Psoas muscle (tissue), 8 donors: ENCODE measurements around the gene IER5L. TPM values are rescaled to one million over a fixed set of nuclear protein-coding genes. Genes with fewer than 3 reads are reported as not detected.

Source experiments
- ATAC-seq, 4 donors: fragments of 200-7000 bp; cut with Tn5 transposase; one replicate each; pipeline ENCODE4 v1.9.1; 2020; ENCODE audit warnings: moderate library complexity in 3 of 4, mild to moderate bottlenecking in 2 of 4
- DNase-seq, 2 donors: peaks; one replicate each; pipeline ENCODE4 v3.0.0-alpha.2; 2020
- H3K27ac ChIP-seq: fragments of 200-600 bp; one replicate; pipeline ENCODE4 v1.8.0; 2022
- H3K27me3 ChIP-seq, 3 donors: fragments of 200-600 bp in 1 of 3; one replicate each; pipeline versions ENCODE4 v1.6.1 to v1.8.0; 2013 to 2022; ENCODE audit warnings: low read length in 2 of 3, mild to moderate bottlenecking in 2 of 3, moderate library complexity in 1 of 3; ENCODE audit not compliant: insufficient read depth in 3 of 3
- H3K36me3 ChIP-seq, 2 donors: fragments of 200-600 bp in 1 of 2; one replicate each; pipeline versions ENCODE4 v1.6.1 to v1.8.0; 2013 to 2022; ENCODE audit warnings: low read depth in 1 of 2, mild to moderate bottlenecking in 1 of 2, moderate library complexity in 1 of 2; ENCODE audit not compliant: insufficient read depth in 1 of 2
- H3K4me1 ChIP-seq: fragments of 200-600 bp; one replicate; pipeline ENCODE4 v1.8.0; 2022
- H3K4me3 ChIP-seq: fragments of 200-600 bp; one replicate; pipeline ENCODE4 v1.8.0; 2022; ENCODE audit warnings: mild to moderate bottlenecking
- H3K9me3 ChIP-seq: fragments of 200-600 bp; one replicate; pipeline ENCODE4 v1.8.0; 2022
- CTCF ChIP-seq: fragments of 200-600 bp; IDR thresholded peaks from one replicate; pipeline ENCODE4 v1.8.0; 2022; ENCODE audit warnings: antibody characterized with exemption
- WGBS, 3 donors: extraction: QIAGEN DNeasy Blood & Tissue Kit; methylation state at CpG; one replicate each; pipeline versions ENCODE4 v1.1.6 to v1.1.7; 2013; 5-methylcytosine and 5-hydroxymethylcytosine counted together
- intact Hi-C, 2 donors: fragments of 100-400 bp; cut with DNase I; formaldehyde crosslinking; loops; one replicate each; pipeline versions ENCODE4 v1.11.0 to v1.14.2; 2022
- polyA plus RNA-seq, 3 donors: library from polyadenylated mRNA; stranded (reverse); fragments of 200-250 nt; gene quantifications; one replicate each; pipeline ENCODE4 v1.2.3, GENCODE V29; 2013
- total RNA-seq, 4 donors: library from RNA; stranded (reverse); fragmentation: NEBNext Ultra II Directional in 2 of 4; extraction: Animal tissue kit (Norgen Biotek cat#: 25700) in 2 of 4; gene quantifications; one replicate each; pipeline versions ENCODE4 v1.2.1 to v1.2.4, GENCODE V29; 2021 to 2023
- donor health status: healthy with polysubstance abuse.
- donor health status: DM: no; HTN: no; CAD: no; lungs with moderate emphysema.
- donor health status: Bipolar disorder and iron deficiency.
- donor health status: healthy.
- donor health status: DM: yes; HTN: yes; CAD: no.
- donor health status: DM: no; HTN: no; CAD: no.
- donor health status: DM: no; HTN: no; CAD: no.
- donor health status: DM: yes; HTN: yes; CAD: no.

The IER5L gene
- total and polyA plus RNA-seq, 7 donors: 1.4 to 8.3 (median 3.0) TPM

- H3K36me3 ChIP-seq: no peaks in the 10 kb centered on the region
- H3K4me3 ChIP-seq: peak overlapping the region; percentile 89
- no peak for TF ChIP-seq CTCF
- intact Hi-C loops: no loop called here
- DNase-seq (peak; percentile 89 to 94), ATAC-seq (peak; percentile 93 to 98 (median 96))
- no peaks in the 10 kb centered on the region for H3K9me3 ChIP-seq
- WGBS, 3 donors: 5 to 11% (median 5%) methylated on average over 42 to 57 of the region's 57 CpGs
- H3K27me3 ChIP-seq: peaks cover 0 to 4% (median 0%) of the 10 kb centered on the region in 3 donors
- peak overlapping the region; percentile 97 for H3K27ac ChIP-seq
- H3K4me1 ChIP-seq: no peaks in the 10 kb centered on the region
These were observed 24.8 kb upstream of the IER5L start for GRCh38 chr9:129202613-129203555.

GRCh38 chr9:129201866-129202265 lies 23.8 kb upstream of the IER5L start:
- DNase-seq (no peak), ATAC-seq (no peak)
- Histone ChIP-seq H3K36me3 (no peaks in the 10 kb centered on the region), H3K9me3 (no peaks in the 10 kb centered on the region), H3K27ac (no peak overlapping the region), H3K4me3 (no peak overlapping the region), H3K27me3 (peaks cover 0 to 13% (median 0%) of the 10 kb centered on the region in 3 donors), H3K4me1 (no peaks in the 10 kb centered on the region)
- 64 to 70% (median 67%) methylated on average over 9 of the region's 9 CpGs for WGBS, 3 donors
- intact Hi-C loops: no loop called here
- TF ChIP-seq CTCF: no peak

- DNase-seq (no peak), ATAC-seq (no peak)
- TF ChIP-seq CTCF: no peak
- Histone ChIP-seq H3K9me3 (no peaks in the 10 kb centered on the region), H3K4me1 (no peaks in the 10 kb centered on the region), H3K27ac (no peak overlapping the region), H3K4me3 (no peak overlapping the region), H3K36me3 (no peaks in the 10 kb centered on the region), H3K27me3 (peaks cover 0 to 18% (median 0%) of the 10 kb centered on the region in 3 donors)
- WGBS, 3 donors: 61 to 86% (median 66%) methylated on average over 9 of the region's 9 CpGs
- intact Hi-C loops: no loop called here
These were observed 23.2 kb upstream of the IER5L start for GRCh38 chr9:129201289-129201688.

GRCh38 chr9:129200255-129200654 lies 22.2 kb upstream of the IER5L start:
- TF ChIP-seq CTCF: no peak
- ATAC-seq: no peak
- no peaks in the 10 kb centered on the region for H3K4me1 ChIP-seq
- DNase-seq: no peak
- H3K27ac ChIP-seq: no peak overlapping the region
- no peak overlapping the region for H3K4me3 ChIP-seq
- H3K27me3 ChIP-seq: peaks cover 0 to 24% (median 2%) of the 10 kb centered on the region in 3 donors
- no peaks in the 10 kb centered on the region for H3K9me3 ChIP-seq
- 94 to 96% (median 94%) methylated on average over 6 of the region's 6 CpGs for WGBS, 3 donors
- intact Hi-C loops: no loop called here
- H3K36me3 ChIP-seq: no peaks in the 10 kb centered on the region
